ENCODE measurements around the gene TNKS1BP1. TPM values are rescaled to one million over a fixed set of nuclear protein-coding genes. Genes with fewer than 3 reads are reported as not detected.
A peak's percentile ranks its signal among the peaks of the same experiment; 100 is the strongest.

The TNKS1BP1 gene
- total RNA-seq, 4 donors from 2014 or later, result 241 to 276 (median 272) TPM

DNA sequence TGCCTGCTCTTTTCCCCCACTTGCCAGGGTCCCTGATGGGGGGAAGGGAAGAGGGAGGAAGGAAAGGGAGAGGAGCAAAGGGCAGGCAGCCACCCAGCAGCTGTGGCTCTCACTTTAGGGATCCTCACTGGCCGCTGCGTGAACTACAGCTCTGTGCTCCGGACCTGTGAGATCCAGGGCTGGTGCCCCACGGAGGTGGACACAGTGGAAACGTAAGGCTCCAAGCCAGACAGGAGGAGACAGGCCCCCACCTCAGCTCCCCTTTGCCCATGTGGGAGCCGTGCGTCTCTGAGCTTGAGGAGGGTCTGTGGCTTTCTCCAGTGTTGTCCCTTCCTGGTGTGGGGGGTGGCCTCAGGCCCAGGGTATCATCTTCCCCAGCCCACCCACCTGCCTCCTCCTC is 23.3 kb upstream of the TNKS1BP1 start:
- no peak overlapping the region for H3K4me3 ChIP-seq
- H3K27me3 ChIP-seq, result no peaks in the 10 kb centered on the region
- H3K9me3 ChIP-seq, result no peaks in the 10 kb centered on the region
- H3K4me1 ChIP-seq, result peaks cover 14% of the 10 kb centered on the region
- no peak for DNase-seq (ENCODE audit: low spot score in 2 of 2)
- WGBS, result no CpG with 5 or more reads among the region's 7 CpGs
- no peak overlapping the region for H3K27ac ChIP-seq
- no peak for TF ChIP-seq POLR2A (IDR thresholded peaks at IDR 0.05)
- no peak for TF ChIP-seq EP300 (IDR thresholded peaks at IDR 0.05)
- no peak for TF ChIP-seq POLR2AphosphoS5 (IDR thresholded peaks at IDR 0.05)
- TF ChIP-seq, protein P1, sequence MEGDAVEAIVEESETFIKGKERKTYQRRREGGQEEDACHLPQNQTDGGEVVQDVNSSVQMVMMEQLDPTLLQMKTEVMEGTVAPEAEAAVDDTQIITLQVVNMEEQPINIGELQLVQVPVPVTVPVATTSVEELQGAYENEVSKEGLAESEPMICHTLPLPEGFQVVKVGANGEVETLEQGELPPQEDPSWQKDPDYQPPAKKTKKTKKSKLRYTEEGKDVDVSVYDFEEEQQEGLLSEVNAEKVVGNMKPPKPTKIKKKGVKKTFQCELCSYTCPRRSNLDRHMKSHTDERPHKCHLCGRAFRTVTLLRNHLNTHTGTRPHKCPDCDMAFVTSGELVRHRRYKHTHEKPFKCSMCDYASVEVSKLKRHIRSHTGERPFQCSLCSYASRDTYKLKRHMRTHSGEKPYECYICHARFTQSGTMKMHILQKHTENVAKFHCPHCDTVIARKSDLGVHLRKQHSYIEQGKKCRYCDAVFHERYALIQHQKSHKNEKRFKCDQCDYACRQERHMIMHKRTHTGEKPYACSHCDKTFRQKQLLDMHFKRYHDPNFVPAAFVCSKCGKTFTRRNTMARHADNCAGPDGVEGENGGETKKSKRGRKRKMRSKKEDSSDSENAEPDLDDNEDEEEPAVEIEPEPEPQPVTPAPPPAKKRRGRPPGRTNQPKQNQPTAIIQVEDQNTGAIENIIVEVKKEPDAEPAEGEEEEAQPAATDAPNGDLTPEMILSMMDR (IDR thresholded peaks at IDR 0.05), result no peak
- no peaks in the 10 kb centered on the region for H3K36me3 ChIP-seq

DNA sequence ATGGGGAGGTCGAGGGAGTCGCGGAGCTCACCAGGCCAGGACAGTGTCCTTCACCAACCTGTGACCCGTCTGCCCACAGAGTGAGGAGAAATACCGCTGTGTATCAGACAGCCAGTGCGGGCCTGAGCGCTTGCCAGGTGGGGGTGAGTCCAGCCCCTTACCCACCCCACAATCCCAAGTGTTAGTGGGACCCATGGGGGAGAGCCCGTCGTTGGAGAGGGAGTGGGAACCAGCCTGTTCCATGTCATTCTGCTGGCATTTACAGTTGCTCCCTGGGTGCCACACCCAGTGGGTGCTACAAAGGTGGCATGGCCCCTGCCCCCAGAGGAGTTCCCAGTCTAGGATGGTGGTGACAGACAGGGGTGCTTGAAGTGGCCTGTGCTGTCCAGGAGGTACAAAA is 22.6 kb upstream of the TNKS1BP1 start:
- no peak overlapping the region for H3K27ac ChIP-seq
- WGBS, result 81% methylated on average over 9 of the region's 9 CpGs
- TF ChIP-seq POLR2AphosphoS5 (IDR thresholded peaks at IDR 0.05) (no peak), POLR2A (IDR thresholded peaks at IDR 0.05) (no peak)
- TF ChIP-seq, protein P1 (IDR thresholded peaks at IDR 0.05), result no peak
- peaks cover 16% of the 10 kb centered on the region for H3K4me1 ChIP-seq
- no peak for DNase-seq (ENCODE audit: low spot score in 2 of 2)
- H3K36me3 ChIP-seq, result no peaks in the 10 kb centered on the region
- H3K9me3 ChIP-seq, result no peaks in the 10 kb centered on the region
- no peak overlapping the region for H3K4me3 ChIP-seq
- H3K27me3 ChIP-seq, result no peaks in the 10 kb centered on the region

DNA sequence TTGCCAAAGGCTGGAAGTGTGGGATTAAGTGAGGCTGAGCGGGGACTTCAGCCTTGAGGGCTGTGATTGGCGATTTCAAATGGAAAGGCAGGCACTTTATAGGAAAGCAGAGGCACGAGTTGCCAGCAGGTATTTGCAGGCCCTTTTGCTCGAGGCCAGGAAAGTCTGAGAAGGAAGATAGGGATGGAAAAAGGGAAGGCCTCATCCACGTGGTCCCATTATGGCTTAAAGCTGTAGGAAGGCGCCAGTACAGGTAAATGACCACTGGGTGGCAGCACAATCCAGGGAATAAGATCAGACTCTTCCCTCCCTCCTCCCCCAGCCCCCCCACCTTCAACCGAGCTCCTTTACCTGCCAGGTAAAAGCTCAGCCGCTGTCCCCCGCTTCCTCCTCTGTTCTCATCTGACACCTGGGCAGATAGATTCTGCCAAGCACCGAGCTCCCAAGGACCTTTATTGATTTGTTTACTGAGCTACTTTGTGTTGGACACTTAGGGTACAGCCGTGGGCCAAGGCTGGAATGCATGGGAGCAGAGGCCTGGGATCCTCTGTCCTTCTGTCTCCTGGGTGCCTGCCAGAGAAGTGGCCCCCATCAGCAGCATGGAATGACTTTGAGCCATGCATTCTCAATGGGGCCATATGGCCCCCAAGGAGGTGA is 20.9 kb upstream of the TNKS1BP1 start:
- H3K9me3 ChIP-seq, result no peaks in the 10 kb centered on the region
- no peak for TF ChIP-seq EP300 (IDR thresholded peaks at IDR 0.05)
- TF ChIP-seq, protein P1 (IDR thresholded peaks at IDR 0.05), result peak; percentile 2 to 78
- WGBS, result 15% methylated on average over 11 of the region's 11 CpGs

DNA sequence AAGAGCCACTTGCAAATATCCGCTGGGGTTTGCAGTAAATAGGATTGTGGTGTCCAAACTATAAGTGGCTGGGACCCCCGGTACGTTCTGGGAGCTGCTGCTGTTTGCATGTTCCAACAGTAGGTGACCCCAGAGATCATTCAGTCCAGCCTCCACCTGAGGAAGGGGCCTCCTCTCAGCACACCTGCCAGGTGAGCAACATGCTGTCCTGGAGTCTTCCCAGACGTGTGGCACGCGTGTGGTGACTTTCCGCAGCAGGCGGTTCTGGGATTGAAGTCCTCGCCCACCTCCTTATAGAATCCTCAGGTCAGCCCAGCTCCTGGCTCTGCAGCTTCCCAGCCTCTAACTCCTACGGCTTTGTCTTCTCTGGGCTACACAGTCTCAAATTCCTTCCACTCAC is 20.1 kb upstream of the TNKS1BP1 start:
- H3K27me3 ChIP-seq, result no peaks in the 10 kb centered on the region
- H3K27ac ChIP-seq, result no peak overlapping the region
- H3K4me1 ChIP-seq, result peaks cover 15% of the 10 kb centered on the region
- no peaks in the 10 kb centered on the region for H3K36me3 ChIP-seq
- no peaks in the 10 kb centered on the region for H3K9me3 ChIP-seq
- TF ChIP-seq, protein P1 (IDR thresholded peaks at IDR 0.05), result no peak
- TF ChIP-seq EP300 (IDR thresholded peaks at IDR 0.05) (no peak), POLR2AphosphoS5 (IDR thresholded peaks at IDR 0.05) (no peak)
- no peak overlapping the region for H3K4me3 ChIP-seq
- DNase-seq (ENCODE audit: low spot score in 2 of 2), result no peak
- 95% methylated on average over 10 of the region's 10 CpGs for WGBS

More for the DNA sequence above, 20.9 kb upstream of the TNKS1BP1 start:
- H3K27ac ChIP-seq, result no peak overlapping the region
- H3K27me3 ChIP-seq, result no peaks in the 10 kb centered on the region
- no peaks in the 10 kb centered on the region for H3K36me3 ChIP-seq
- DNase-seq (ENCODE audit: low spot score in 2 of 2), result peak in 1 of 2 donors; percentile 86
- H3K4me1 ChIP-seq, result peaks cover 16% of the 10 kb centered on the region
- no peak overlapping the region for H3K4me3 ChIP-seq

DNA sequence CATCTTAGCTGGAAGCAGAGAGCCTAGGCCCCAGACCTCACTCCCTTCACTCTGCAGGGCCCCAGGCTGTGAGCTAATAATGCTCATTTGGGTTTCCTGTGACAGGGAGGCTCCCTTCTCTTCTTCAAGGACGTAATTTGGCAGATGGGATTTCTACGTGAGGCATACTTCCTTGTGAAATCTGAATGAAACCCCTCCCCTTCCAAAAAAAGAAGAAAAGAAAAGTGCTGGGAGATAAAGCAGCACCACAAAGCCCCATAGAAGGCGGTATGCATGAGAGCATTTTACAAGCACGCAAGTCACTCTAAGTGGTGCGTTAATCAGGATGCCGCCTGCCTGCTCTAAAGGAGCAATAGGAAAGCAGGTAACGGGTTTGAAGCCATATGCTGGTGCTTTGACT is 19.1 kb upstream of the TNKS1BP1 start:
- 64% methylated on average over 7 of the region's 7 CpGs for WGBS

More for the DNA sequence above, 19.1 kb upstream of the TNKS1BP1 start:
- peaks cover 19% of the 10 kb centered on the region for H3K4me1 ChIP-seq
- TF ChIP-seq, protein P1 (IDR thresholded peaks at IDR 0.05), result no peak
- TF ChIP-seq EP300 (IDR thresholded peaks at IDR 0.05) (no peak), POLR2A (IDR thresholded peaks at IDR 0.05) (no peak), POLR2AphosphoS5 (IDR thresholded peaks at IDR 0.05) (no peak)
- no peak overlapping the region for H3K4me3 ChIP-seq
- H3K27me3 ChIP-seq, result no peaks in the 10 kb centered on the region
- no peaks in the 10 kb centered on the region for H3K36me3 ChIP-seq
- DNase-seq (ENCODE audit: low spot score in 2 of 2), result no peak
- H3K9me3 ChIP-seq, result no peaks in the 10 kb centered on the region
- H3K27ac ChIP-seq, result no peak overlapping the region
